Memory B cell (primary cell): ENCODE results near the gene SYT1.
"Not testable (repeated sequence)": the region's sequence is repeated elsewhere in the genome, so short reads cannot be mapped to it uniquely, and the experiment has no call there.

ENCODE experiments used
- ATAC-seq: fragments of 150-1000 bp; cut with Tn5 transposase; 2 replicates; pipeline ENCODE4 v1.10.0; 2021; ENCODE audit warnings: low read depth, mild to moderate bottlenecking, moderate library complexity
- DNase-seq, 2 donors: peaks; one replicate each; pipeline ENCODE4 v3.0.0; 2022; ENCODE audit warnings: low spot score in 2 of 2
- H3K27ac Mint-ChIP-seq: one replicate; pipeline ENCODE4 v1.8.0; 2022; ENCODE audit warnings: mild to moderate bottlenecking, moderate library complexity, mixed read lengths
- H3K27me3 Mint-ChIP-seq: one replicate; pipeline ENCODE4 v1.8.0; 2022; ENCODE audit warnings: mixed read lengths
- H3K36me3 Mint-ChIP-seq: one replicate; pipeline ENCODE4 v1.8.0; 2022; ENCODE audit warnings: mild to moderate bottlenecking, mixed read lengths
- H3K4me1 Mint-ChIP-seq: one replicate; pipeline ENCODE4 v1.8.0; 2022; ENCODE audit warnings: mixed read lengths
- H3K4me3 Mint-ChIP-seq: one replicate; pipeline ENCODE4 v1.8.0; 2022; ENCODE audit warnings: mild to moderate bottlenecking, moderate library complexity, mixed read lengths
- H3K9me3 Mint-ChIP-seq: one replicate; pipeline ENCODE4 v1.8.0; 2022; ENCODE audit warnings: mixed read lengths

SYT1 gene

GRCh38 chr12:79415321-79415720 is 550.7 kb downstream of the SYT1 start:
- Mint-ChIP-seq H3K27ac (no peak overlapping the region), H3K36me3 (no peaks in the 10 kb centered on the region), H3K4me1 (peaks cover 4% of the 10 kb centered on the region), H3K4me3 (no peak overlapping the region), H3K27me3 (no peaks in the 10 kb centered on the region), H3K9me3 (no peaks in the 10 kb centered on the region)
- DNase-seq (no peak), ATAC-seq (no peak)

- H3K4me3 Mint-ChIP-seq = no peak overlapping the region
- H3K9me3 Mint-ChIP-seq = no peaks in the 10 kb centered on the region
- no peak for ATAC-seq
- peaks cover 4% of the 10 kb centered on the region for H3K4me1 Mint-ChIP-seq
- no peaks in the 10 kb centered on the region for H3K36me3 Mint-ChIP-seq
- no peaks in the 10 kb centered on the region for H3K27me3 Mint-ChIP-seq
- no peak overlapping the region for H3K27ac Mint-ChIP-seq
- no peak for DNase-seq
Measured at GRCh38 chr12:79415746-79416435, 551.3 kb downstream of the SYT1 start.

DNA sequence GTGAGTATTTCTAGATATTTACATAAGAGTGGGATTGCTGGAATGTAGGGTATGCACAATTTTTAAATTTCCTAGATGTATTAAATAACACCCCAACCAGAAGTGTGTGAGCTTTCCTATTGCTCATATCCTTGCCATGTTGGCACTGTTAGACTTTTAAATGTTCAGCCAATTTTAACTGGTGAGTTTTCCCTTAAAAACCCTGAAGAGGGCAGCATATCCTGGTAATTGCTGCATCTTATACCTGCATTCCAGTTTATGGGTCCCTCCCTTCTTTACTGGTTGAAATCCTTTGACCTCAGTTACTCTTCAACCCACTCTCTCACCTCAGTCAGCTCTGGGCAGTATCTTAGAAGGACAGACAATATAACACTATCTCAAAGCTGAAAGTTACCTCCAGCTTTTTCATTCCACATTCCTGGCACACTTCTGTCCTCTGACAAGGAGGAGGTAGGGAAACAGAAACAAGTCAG is 555.6 kb downstream of the SYT1 start:
- H3K9me3 Mint-ChIP-seq = no peaks in the 10 kb centered on the region
- DNase-seq (no peak), ATAC-seq (no peak)
- no peak overlapping the region for H3K27ac Mint-ChIP-seq
- no peaks in the 10 kb centered on the region for H3K36me3 Mint-ChIP-seq
- H3K27me3 Mint-ChIP-seq = no peaks in the 10 kb centered on the region
- H3K4me3 Mint-ChIP-seq = no peak overlapping the region
- peaks cover 4% of the 10 kb centered on the region for H3K4me1 Mint-ChIP-seq

DNA sequence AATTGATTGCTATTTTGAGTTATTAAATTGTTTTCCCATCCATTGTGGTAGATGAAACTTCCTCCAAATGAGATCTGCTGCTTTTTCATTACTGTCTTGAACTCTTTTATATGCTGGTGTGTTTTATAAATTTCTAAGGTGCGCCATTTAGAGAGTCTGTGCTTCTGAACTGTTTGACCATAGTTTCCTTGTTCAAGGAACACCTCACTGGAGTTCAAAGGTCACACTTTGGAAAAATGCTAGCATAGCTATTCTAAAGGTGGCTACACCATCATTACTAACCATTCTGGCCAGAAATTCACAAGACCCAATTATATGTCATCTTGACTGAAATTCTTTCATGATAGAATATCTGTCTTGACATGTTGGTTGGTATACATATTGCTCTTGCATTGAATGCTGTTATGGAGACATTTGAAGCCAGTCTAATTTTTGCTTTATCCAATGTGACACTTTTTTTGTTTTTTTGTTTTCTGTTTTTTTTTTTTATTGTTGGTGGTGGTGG is 556.7 kb downstream of the SYT1 start:
- ATAC-seq (no peak), DNase-seq (no peak)
- Mint-ChIP-seq H3K4me1 (no peaks in the 10 kb centered on the region), H3K36me3 (no peaks in the 10 kb centered on the region), H3K9me3 (no peaks in the 10 kb centered on the region), H3K27ac (no peak overlapping the region), H3K4me3 (no peak overlapping the region), H3K27me3 (no peaks in the 10 kb centered on the region)

- no peak overlapping the region for H3K27ac Mint-ChIP-seq
- ATAC-seq (no peak), DNase-seq (no peak)
- H3K4me3 Mint-ChIP-seq = no peak overlapping the region
- H3K9me3 Mint-ChIP-seq = no peaks in the 10 kb centered on the region
- H3K27me3 Mint-ChIP-seq = no peaks in the 10 kb centered on the region
- H3K4me1 Mint-ChIP-seq = no peaks in the 10 kb centered on the region
- H3K36me3 Mint-ChIP-seq = no peaks in the 10 kb centered on the region
Measured at GRCh38 chr12:79422060-79422812, 557.7 kb downstream of the SYT1 start.

GRCh38 chr12:79423560-79423959 is 559.0 kb downstream of the SYT1 start:
- Mint-ChIP-seq H3K4me1 (no peaks in the 10 kb centered on the region), H3K36me3 (no peaks in the 10 kb centered on the region), H3K4me3 (no peak overlapping the region), H3K27ac (no peak overlapping the region), H3K27me3 (no peaks in the 10 kb centered on the region), H3K9me3 (no peaks in the 10 kb centered on the region)
- DNase-seq (no peak), ATAC-seq (no peak)

GRCh38 chr12:79424109-79424721 is 559.6 kb downstream of the SYT1 start:
- Mint-ChIP-seq H3K4me1 (no peaks in the 10 kb centered on the region), H3K27ac (no peak overlapping the region), H3K9me3 (no peaks in the 10 kb centered on the region), H3K4me3 (no peak overlapping the region), H3K27me3 (no peaks in the 10 kb centered on the region), H3K36me3 (no peaks in the 10 kb centered on the region)
- no peak for DNase-seq
- ATAC-seq = no peak

- Mint-ChIP-seq H3K9me3 (no peaks in the 10 kb centered on the region), H3K4me3 (no peak overlapping the region), H3K27ac (no peak overlapping the region), H3K27me3 (no peaks in the 10 kb centered on the region), H3K4me1 (no peaks in the 10 kb centered on the region), H3K36me3 (no peaks in the 10 kb centered on the region)
- ATAC-seq = no peak
- DNase-seq = no peak
Measured at GRCh38 chr12:79426121-79426520, 561.5 kb downstream of the SYT1 start.

DNA sequence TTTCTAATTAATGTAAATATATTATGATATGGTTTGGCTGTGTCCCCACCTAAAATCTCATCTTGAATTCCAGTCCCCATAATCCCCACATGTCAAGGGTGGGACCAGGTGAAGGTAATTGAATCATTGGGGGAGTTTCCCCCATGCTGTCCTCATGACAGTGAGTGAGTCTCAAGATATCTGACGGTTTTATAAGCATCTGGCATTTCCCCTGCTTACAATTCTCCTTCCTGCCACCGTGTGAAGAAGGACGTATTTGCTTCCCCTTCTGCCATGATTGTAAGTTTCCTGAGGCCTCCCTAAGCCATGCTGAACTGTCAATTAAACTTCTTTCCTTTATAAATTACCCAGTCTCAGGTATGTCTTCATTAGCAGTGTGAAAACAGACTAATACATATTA is 562.2 kb downstream of the SYT1 start:
- ATAC-seq, H3K4me1 Mint-ChIP-seq, H3K4me3 Mint-ChIP-seq, H3K36me3 Mint-ChIP-seq, DNase-seq, H3K9me3 Mint-ChIP-seq, H3K27me3 Mint-ChIP-seq, H3K27ac Mint-ChIP-seq: not testable (repeated sequence)

DNA sequence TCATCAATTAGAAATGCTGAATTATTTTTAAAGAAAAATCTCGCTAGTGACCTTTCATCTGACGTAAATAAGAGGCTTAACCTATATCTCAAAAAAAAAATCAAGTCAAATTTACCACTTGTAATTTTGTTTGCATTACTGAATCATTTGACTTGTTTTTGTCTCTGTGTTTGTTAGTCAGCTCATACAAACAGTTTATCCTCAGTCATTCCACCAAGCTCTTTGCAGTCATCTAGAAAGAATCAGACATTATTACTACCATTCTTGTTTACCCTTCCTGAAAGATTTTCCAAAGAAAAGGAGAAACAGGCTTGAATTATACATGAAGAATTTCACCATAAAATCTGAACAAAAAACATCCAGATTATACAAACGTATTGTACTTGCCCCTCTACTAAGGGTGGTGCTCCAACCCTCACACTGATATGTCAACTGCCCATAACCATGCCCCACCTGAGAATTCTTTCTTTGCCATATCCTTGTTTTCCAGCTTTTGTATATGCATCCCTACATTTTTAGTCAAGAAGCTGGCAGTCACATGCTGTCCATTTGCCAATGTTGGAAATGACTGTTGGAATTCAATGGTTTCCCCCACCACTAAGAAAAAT is 569.0 kb downstream of the SYT1 start:
- ATAC-seq (no peak), DNase-seq (no peak)
- Mint-ChIP-seq H3K27me3 (peaks cover 5% of the 10 kb centered on the region), H3K36me3 (no peaks in the 10 kb centered on the region), H3K4me1 (no peaks in the 10 kb centered on the region), H3K27ac (no peak overlapping the region), H3K4me3 (no peak overlapping the region), H3K9me3 (no peaks in the 10 kb centered on the region)

GRCh38 chr12:79434561-79434960 is 570.0 kb downstream of the SYT1 start:
- Mint-ChIP-seq H3K4me3 (no peak overlapping the region), H3K36me3 (no peaks in the 10 kb centered on the region), H3K27me3 (peaks cover 5% of the 10 kb centered on the region), H3K9me3 (no peaks in the 10 kb centered on the region), H3K4me1 (no peaks in the 10 kb centered on the region), H3K27ac (no peak overlapping the region)
- no peak for DNase-seq
- no peak for ATAC-seq

DNA sequence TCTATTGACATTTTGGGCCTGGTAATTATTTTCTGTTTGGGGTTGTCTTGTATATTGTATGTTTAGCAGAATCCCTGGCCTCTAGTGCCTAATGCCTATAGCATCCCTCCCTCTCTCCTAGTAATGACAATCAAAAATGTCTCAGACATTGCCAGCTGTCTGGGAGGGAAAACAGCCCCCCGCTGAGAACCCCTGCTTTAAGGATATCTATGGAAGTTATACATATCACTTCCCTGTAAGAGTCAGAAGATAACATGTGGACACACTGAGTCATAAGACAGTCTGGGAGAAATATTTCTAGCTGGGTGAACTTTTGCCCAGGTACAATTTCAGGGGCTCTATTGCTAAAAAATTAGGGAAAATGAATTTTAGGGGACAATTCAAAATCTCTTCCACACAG is 571.2 kb downstream of the SYT1 start:
- ATAC-seq = no peak
- peaks cover 5% of the 10 kb centered on the region for H3K27me3 Mint-ChIP-seq
- no peak overlapping the region for H3K27ac Mint-ChIP-seq
- H3K4me1 Mint-ChIP-seq = no peaks in the 10 kb centered on the region
- H3K36me3 Mint-ChIP-seq = no peaks in the 10 kb centered on the region
- H3K4me3 Mint-ChIP-seq = no peak overlapping the region
- no peak for DNase-seq
- no peaks in the 10 kb centered on the region for H3K9me3 Mint-ChIP-seq

- no peak overlapping the region for H3K4me3 Mint-ChIP-seq
- no peaks in the 10 kb centered on the region for H3K9me3 Mint-ChIP-seq
- no peak overlapping the region for H3K27ac Mint-ChIP-seq
- H3K27me3 Mint-ChIP-seq = peaks cover 4% of the 10 kb centered on the region
- no peaks in the 10 kb centered on the region for H3K4me1 Mint-ChIP-seq
- DNase-seq = no peak
- no peak for ATAC-seq
- H3K36me3 Mint-ChIP-seq = no peaks in the 10 kb centered on the region
Measured at GRCh38 chr12:79438480-79439174, 574.1 kb downstream of the SYT1 start.
